Activated CD8-positive, alpha-beta memory T cell treated with anti-CD3 and anti-CD28 coated beads, Interleukin-2, amount 50 U/mL, for 24 hours (primary cell): ENCODE measurements around the gene ARL13B.
"Not testable (repeated sequence)": the region's sequence is repeated elsewhere in the genome, so short reads cannot be mapped to it uniquely, and the experiment has no call there.

Source experiments
- DNase-seq: peaks from one replicate; pipeline ENCODE4 v3.0.0-alpha.2; 2020; ENCODE audit errors: extremely low read depth

Gene ARL13B

GRCh38 chr3:94062513-94063404, 82.8 kb downstream of the ARL13B start, which contains the start of the genes DHFR2 and NSUN3:
TSS of gene DHFR2 (minus strand) at chr3:94062916. CDS start at chr3:94061511, 1,405 bp downstream.
TSS of gene NSUN3 (plus strand) at chr3:94063061. CDS start at chr3:94063127, 66 bp downstream.
- peak; percentile 54 for DNase-seq

DNA sequence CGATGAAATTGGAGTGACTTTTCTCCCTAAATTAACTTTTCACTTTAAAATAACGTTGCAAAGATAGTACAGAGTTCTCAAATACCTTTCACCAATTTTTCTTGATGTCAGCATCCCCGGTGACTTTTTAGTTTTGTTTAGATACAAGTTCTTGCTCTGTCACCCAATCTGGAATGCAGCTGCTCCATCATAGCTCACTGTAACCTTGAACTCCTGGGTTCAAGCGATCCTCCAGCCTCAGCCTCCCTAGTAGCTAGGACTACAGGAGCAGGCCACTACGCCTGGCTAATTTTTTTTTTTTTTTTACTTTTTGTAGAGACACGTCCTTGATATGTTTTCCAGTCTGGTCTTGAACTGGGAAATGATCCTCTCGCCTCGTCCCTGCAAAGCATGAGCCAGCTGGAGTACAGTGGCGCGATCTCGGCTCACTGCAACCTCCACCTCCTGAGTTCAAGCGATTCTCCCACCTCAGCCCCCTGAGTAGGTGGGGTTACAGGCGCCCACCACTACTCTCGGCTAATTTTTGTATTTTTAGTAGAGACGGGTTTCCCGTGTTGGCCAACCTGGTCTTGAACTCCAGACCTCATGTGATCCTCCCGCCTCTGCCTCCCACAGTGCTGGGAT, 83.7 kb downstream of the ARL13B start:
- no peak for DNase-seq

DNA sequence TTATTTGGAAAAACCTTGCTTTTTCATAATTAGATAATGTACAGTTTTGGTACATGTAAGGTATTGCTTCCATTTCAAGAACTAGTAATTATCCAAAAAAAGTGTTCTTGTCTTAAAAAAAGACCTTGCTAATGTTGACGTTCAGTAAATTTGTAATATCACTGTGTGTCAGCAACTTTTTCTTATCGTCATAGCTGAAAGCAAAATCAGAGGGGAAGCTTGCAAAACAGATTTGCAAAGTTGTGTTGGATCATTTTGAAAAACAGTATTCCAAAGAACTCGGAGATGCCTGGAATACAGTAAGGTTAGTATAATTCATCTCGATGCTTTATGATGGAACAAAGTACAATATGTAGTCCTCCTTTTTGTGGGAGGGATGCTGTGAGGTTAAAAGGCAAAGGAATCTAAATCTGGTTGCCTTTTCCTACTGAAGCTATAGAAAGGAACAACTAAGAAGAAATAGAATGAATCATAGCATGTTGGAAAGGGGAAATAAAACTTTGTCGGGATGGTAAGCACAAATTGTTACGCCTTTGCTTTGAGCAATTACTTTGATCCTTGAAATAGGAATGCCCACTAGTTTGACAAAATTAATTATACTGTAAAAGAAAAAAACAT, 84.4 kb downstream of the ARL13B start:
- no peak for DNase-seq

DNA sequence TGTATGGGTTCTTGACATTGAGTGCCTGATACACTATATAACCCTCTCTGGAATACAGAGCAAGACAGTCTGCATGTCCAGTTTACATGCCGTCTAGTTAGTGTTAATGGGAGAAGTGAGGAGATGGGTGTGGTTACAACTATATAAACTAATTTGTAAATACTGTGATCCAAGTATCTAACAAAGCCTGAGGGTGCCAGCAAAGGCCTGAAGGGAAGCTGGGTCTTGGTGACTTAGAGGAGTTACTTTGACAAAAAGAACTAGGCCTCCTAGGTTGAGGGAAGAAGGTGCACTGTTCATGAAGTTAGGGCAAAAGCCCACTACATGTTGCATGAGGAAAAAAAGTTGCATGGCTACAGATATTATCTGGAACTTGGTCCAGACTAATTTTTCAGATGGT, 85.2 kb downstream of the ARL13B start:
- no peak for DNase-seq

GRCh38 chr3:94065819-94066480, 86.0 kb downstream of the ARL13B start:
- no peak for DNase-seq

- DNase-seq, result no peak
Measured at GRCh38 chr3:94066506-94067500, 86.8 kb downstream of the ARL13B start.

GRCh38 chr3:94069194-94069813, 89.3 kb downstream of the ARL13B start:
- DNase-seq, result no peak

DNA sequence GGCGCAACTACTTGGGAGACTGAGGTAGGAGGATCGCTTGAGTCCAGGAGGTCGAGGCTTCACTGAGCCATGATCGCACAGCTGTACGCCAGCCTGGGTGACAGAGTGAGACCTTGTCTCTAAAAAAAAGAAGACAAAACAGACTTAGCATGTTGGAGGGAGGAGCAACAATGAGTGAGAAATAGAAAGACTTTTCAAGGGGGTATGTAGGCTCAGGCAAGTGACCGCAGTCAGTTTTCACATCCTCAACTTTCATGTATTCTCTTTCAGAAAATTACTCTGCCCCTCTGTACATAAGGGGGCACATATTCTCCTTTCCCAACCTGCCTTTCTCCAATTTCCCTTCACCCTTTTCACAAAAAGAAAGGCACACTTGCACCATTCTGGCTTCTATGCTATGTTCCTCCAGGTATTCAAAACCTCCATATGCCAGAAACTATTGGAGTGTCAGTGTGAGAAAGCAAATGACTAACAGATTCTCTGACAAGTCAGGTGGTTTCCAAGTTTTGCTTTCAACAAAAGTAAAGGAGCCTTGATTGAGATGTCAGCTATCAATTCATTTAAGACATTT, 90.5 kb downstream of the ARL13B start:
- DNase-seq, result no peak

GRCh38 chr3:94071713-94072284, 91.8 kb downstream of the ARL13B start:
- DNase-seq, result no peak

GRCh38 chr3:94076055-94076454, 96.1 kb downstream of the ARL13B start:
- DNase-seq, result no peak

DNA sequence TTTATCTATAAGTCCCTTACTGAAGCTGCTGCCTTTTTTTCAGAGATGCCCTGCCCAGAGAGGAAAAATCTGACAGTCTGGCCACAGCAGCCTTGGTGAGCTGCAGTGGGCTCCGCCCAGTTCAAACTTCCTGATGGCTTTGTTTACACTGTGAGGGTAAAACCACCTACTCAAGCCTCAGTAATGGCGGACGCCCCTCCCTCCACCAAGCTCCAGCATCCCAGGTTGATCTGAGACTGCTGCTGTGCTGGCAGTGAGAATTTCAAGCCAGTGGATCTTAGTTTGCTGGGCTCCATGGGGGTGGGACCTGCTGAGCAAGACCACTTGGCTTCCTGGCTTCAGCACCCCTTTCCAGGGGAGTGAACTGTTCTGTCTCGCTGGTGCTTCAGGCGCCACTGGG, 100.6 kb downstream of the ARL13B start:
- not testable (repeated sequence) for DNase-seq

DNA sequence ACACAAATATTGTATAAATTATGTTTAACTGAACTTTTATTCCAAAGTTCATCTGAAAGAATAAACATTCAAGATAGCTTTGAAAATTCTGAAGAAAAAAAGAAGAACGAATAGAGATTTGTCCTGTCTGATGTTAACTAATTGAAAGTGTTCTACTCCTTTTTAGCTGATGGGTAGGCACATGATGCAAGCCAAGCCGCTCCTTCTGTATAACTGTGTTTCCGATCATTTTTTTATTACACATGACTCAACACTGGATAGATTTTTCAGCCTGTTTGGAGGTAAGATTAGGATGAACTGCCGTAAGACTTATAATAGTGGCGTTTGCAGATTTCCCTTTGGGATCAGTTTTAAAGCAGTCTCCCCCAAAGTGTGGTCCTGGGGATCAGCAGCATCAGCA, 101.9 kb downstream of the ARL13B start:
- no peak for DNase-seq

GRCh38 chr3:94082391-94082937, 102.5 kb downstream of the ARL13B start:
- DNase-seq, result no peak

DNA sequence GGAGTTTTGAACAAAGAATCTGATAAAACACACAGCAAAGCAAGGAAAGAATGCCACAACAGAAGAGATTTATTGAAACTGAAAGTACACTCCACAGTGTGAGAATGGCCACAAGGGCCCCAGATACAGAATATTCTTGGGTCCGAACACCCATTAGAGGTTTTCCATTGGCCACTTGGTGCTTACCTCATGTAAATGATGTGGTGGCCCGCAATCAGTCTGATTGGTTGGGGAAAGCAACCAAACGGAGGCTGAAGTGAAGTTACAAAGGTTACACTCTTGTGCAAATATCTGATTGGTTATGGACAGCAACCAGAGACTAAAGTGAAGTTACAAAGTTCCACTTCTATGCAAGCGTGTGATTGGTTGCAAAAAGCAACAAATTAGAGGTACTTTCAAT, 103.3 kb downstream of the ARL13B start:
- no peak for DNase-seq

GRCh38 chr3:94089126-94089525, 109.2 kb downstream of the ARL13B start:
- DNase-seq, result no peak

DNA sequence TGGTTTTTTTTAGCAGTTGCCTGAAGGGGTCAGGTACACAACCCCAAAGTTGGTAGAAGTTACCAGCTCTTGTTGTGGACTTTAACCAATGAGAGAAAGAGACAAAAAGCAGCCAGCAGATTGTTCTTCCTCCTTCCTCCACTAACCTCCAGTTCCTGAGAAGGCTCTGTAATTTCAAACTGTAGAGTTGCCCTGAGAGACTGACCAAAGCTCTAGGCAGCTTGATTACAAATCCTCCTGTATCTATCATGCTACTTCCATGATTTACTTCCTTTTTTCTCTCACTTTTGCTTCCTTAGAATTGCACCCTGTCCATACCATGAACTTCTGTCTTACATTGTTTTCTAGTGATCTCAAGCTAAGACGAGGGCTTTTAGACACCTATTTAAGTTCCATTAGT, 112.1 kb downstream of the ARL13B start:
- DNase-seq, result no peak

DNA sequence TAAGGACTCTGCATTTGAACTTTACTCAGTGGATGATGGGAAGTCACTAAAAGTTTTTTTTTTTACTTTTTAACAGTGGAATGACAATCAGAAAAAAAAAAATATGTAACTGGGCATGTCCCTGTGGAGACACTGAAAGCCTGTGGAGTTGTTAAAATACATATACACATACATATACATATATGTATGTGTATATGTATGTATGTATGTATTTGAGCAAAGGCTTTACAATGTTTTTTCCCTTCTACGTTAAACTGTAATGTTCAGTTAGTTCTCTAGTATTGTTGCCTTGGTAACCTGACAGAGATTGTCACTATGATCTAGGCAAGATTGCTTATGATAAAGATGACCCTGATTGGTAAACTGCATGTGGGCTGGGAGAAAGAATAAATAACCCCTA, 113.2 kb downstream of the ARL13B start:
- no peak for DNase-seq

GRCh38 chr3:94095111-94095510, 115.2 kb downstream of the ARL13B start:
- no peak for DNase-seq

DNA sequence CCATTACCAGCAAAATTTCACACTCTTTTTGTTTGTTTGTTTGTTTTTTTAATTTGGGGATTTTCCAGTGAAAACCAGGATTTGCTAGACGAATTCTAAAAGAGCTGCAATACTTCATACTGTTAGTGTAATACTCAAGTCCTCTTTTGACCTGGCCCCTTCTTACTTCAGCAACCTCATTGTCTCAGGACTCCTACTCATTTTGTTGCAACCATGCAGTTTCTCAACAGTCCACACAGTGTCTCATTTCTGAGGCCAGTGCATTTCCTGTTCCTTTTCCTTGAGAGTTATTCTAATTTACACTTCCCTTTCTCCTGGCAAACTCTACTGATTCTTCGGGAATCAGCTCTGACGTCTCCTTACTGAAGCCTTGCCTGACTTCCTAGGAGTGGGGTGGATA, 118.5 kb downstream of the ARL13B start:
- DNase-seq, result no peak
